Peyer's patch (tissue), 4 donors: ENCODE results near the gene SPAG16. TPM values are rescaled to one million over a fixed set of nuclear protein-coding genes. Genes with fewer than 3 reads are reported as not detected.
"Not testable (repeated sequence)": the region's sequence is repeated elsewhere in the genome, so short reads cannot be mapped to it uniquely, and the experiment has no call there.

ENCODE experiments used
- DNase-seq, 3 donors: peaks; one replicate each; pipeline ENCODE4 v3.0.0-alpha.2; 2017 to 2019
- H3K27ac ChIP-seq, 4 donors: fragments of 200-600 bp; sonication (generic); one replicate each; pipeline ENCODE4 v1.5.1; 2016 to 2019
- H3K27me3 ChIP-seq, 2 donors: fragments of 200-600 bp; sonication (generic); one replicate each; pipeline ENCODE4 v1.5.1; 2019
- H3K36me3 ChIP-seq, 3 donors: fragments of 200-600 bp; sonication (generic); one replicate each; pipeline ENCODE4 v1.5.1; 2016 to 2019
- H3K4me1 ChIP-seq, 4 donors: fragments of 200-600 bp; sonication (generic); one replicate each; pipeline ENCODE4 v1.5.1; 2016 to 2019
- H3K4me3 ChIP-seq, 4 donors: fragments of 200-600 bp; sonication (generic); 1 replicate in 3 of 4; 2 replicates in 1 of 4; pipeline ENCODE4 v1.5.1; 2016 to 2019; ENCODE audit warnings: mild to moderate bottlenecking in 1 of 4
- H3K9me3 ChIP-seq, 4 donors: fragments of 200-600 bp; sonication (generic); one replicate each; pipeline ENCODE4 v1.5.1; 2016 to 2019; ENCODE audit warnings: mild to moderate bottlenecking in 1 of 4
- CTCF ChIP-seq, 6 experiments: fragments of 450-650 bp in 4 of 6; fragments of 200-600 bp in 2 of 6; sonication (generic) in 1 of 6; IDR thresholded peaks; one replicate each; pipeline ENCODE4 v1.5.1; 2017 to 2019; ENCODE audit warnings: antibody characterized with exemption in 6 of 6, mild to moderate bottlenecking in 3 of 6, moderate library complexity in 1 of 6
- POLR2A ChIP-seq, 2 donors: fragments of 450-650 bp; IDR thresholded peaks; one replicate each; pipeline ENCODE4 v1.5.1; 2017; ENCODE audit warnings: antibody characterized with exemption in 2 of 2, mild to moderate bottlenecking in 2 of 2, moderate library complexity in 2 of 2
- total RNA-seq, 4 donors: library from RNA; depleted of rRNA; stranded (reverse); fragments of >200 nt; gene quantifications; one replicate each; pipeline ENCODE4 v1.1.0, GENCODE V29; 2016

The SPAG16 gene
- total RNA-seq, 4 donors from 2014 or later = 5.5 to 43.7 (median 10.0) TPM

GRCh38 chr2:213274143-213274542, 10.1 kb upstream of the SPAG16 start:
- Histone ChIP-seq H3K27me3 (no peaks in the 10 kb centered on the region), H3K27ac (no peak overlapping the region), H3K9me3 (no peaks in the 10 kb centered on the region), H3K36me3 (no peaks in the 10 kb centered on the region), H3K4me1 (no peaks in the 10 kb centered on the region), H3K4me3 (no peak overlapping the region)
- TF ChIP-seq POLR2A (IDR thresholded peaks at IDR 0.05) = no peak
- TF ChIP-seq CTCF (IDR thresholded peaks at IDR 0.05) = no peak
- no peak for DNase-seq

GRCh38 chr2:213275265-213275664, 9.0 kb upstream of the SPAG16 start:
- TF ChIP-seq CTCF (IDR thresholded peaks at IDR 0.05) = no peak
- TF ChIP-seq POLR2A (IDR thresholded peaks at IDR 0.05) = no peak
- DNase-seq = no peak

GRCh38 chr2:213277134-213277533, 7.1 kb upstream of the SPAG16 start:
- H3K4me3 ChIP-seq, DNase-seq: not testable (repeated sequence)

More at GRCh38 chr2:213275265-213275664, 9.0 kb upstream of the SPAG16 start:
- no peak overlapping the region for H3K4me3 ChIP-seq
- H3K27me3 ChIP-seq = no peaks in the 10 kb centered on the region
- H3K4me1 ChIP-seq = no peaks in the 10 kb centered on the region
- no peaks in the 10 kb centered on the region for H3K9me3 ChIP-seq
- H3K36me3 ChIP-seq = no peaks in the 10 kb centered on the region
- H3K27ac ChIP-seq = no peak overlapping the region

GRCh38 chr2:213279116-213279620, 5.1 kb upstream of the SPAG16 start:
- Histone ChIP-seq H3K9me3 (no peaks in the 10 kb centered on the region), H3K36me3 (no peaks in the 10 kb centered on the region), H3K4me3 (no peak overlapping the region), H3K27ac (no peak overlapping the region), H3K27me3 (no peaks in the 10 kb centered on the region), H3K4me1 (peaks cover 0 to 8% (median 0%) of the 10 kb centered on the region in 4 donors)
- DNase-seq = no peak
- TF ChIP-seq POLR2A (IDR thresholded peaks at IDR 0.05) (no peak), CTCF (IDR thresholded peaks at IDR 0.05) (no peak)

More at GRCh38 chr2:213277134-213277533, 7.1 kb upstream of the SPAG16 start:
- not testable (repeated sequence) for H3K27ac ChIP-seq, H3K36me3 ChIP-seq, H3K27me3 ChIP-seq, H3K9me3 ChIP-seq, H3K4me1 ChIP-seq

- no peaks in the 10 kb centered on the region for H3K9me3 ChIP-seq
- no peak overlapping the region for H3K4me3 ChIP-seq
- no peak for DNase-seq
- no peaks in the 10 kb centered on the region for H3K27me3 ChIP-seq
- H3K4me1 ChIP-seq = peaks cover 0 to 8% (median 0%) of the 10 kb centered on the region in 4 donors
- TF ChIP-seq CTCF (IDR thresholded peaks at IDR 0.05) = no peak
- H3K36me3 ChIP-seq = no peaks in the 10 kb centered on the region
- no peak overlapping the region for H3K27ac ChIP-seq
These were observed 4.3 kb upstream of the SPAG16 start for GRCh38 chr2:213279971-213280370.

- Histone ChIP-seq H3K4me3 (no peak overlapping the region), H3K4me1 (peaks cover 0 to 11% (median 0%) of the 10 kb centered on the region in 4 donors)
- no peak for DNase-seq
These were observed 3.1 kb upstream of the SPAG16 start for GRCh38 chr2:213281156-213281555.

More at GRCh38 chr2:213281156-213281555, 3.1 kb upstream of the SPAG16 start:
- no peak overlapping the region for H3K27ac ChIP-seq
- H3K27me3 ChIP-seq = no peaks in the 10 kb centered on the region
- H3K36me3 ChIP-seq = no peaks in the 10 kb centered on the region
- no peaks in the 10 kb centered on the region for H3K9me3 ChIP-seq
- TF ChIP-seq POLR2A (IDR thresholded peaks at IDR 0.05) (no peak), CTCF (IDR thresholded peaks at IDR 0.05) (no peak)
